GM23248 (cell line): ENCODE results near the gene MAK. TPM values are rescaled to one million over a fixed set of nuclear protein-coding genes. Genes with fewer than 3 reads are reported as not detected.
"Not testable (repeated sequence)": the region's sequence is repeated elsewhere in the genome, so short reads cannot be mapped to it uniquely, and the experiment has no call there.

Experiments used
- DNase-seq: peaks from one replicate; pipeline ENCODE4 v3.0.0-alpha.2; 2015
- H2AFZ ChIP-seq: fragments of 200-600 bp; sonication (generic); 2 replicates; pipeline ENCODE4 v1.6.1; 2016; ENCODE audit warnings: antibody characterized with exemption
- H3F3A ChIP-seq: fragments of 200-600 bp; sonication (generic); 2 replicates; pipeline ENCODE4 v1.6.1; 2016; ENCODE audit warnings: mild to moderate bottlenecking, antibody characterized with exemption, mixed run types; ENCODE audit not compliant: insufficient read depth
- H3K27ac ChIP-seq: fragments of 200-600 bp; sonication (generic); 2 replicates; pipeline ENCODE4 v1.5.1; 2016; ENCODE audit warnings: mild to moderate bottlenecking
- H3K27me3 ChIP-seq: fragments of 200-600 bp; sonication (generic); replicated peaks from 2 replicates; pipeline ENCODE4 v1.6.1; 2016; ENCODE audit warnings: mild to moderate bottlenecking; ENCODE audit not compliant: insufficient read depth
- H3K36me3 ChIP-seq: fragments of 200-600 bp; sonication (generic); 2 replicates; pipeline ENCODE4 v1.6.1; 2016; ENCODE audit warnings: low read depth, mild to moderate bottlenecking
- H3K4me1 ChIP-seq: fragments of 200-600 bp; sonication (generic); 2 replicates; pipeline ENCODE4 v1.6.1; 2016; ENCODE audit warnings: mild to moderate bottlenecking; ENCODE audit not compliant: insufficient read depth
- H3K4me2 ChIP-seq: fragments of 200-600 bp; sonication (generic); one replicate; pipeline ENCODE4 v1.6.1; 2016; ENCODE audit warnings: mild to moderate bottlenecking; ENCODE audit not compliant: unreplicated experiment
- H3K4me3 ChIP-seq: fragments of 200-600 bp; sonication (generic); 2 replicates; pipeline ENCODE4 v1.5.1; 2016; ENCODE audit warnings: mild to moderate bottlenecking
- H3K79me2 ChIP-seq: fragments of 200-600 bp; sonication (generic); 2 replicates; pipeline ENCODE4 v1.6.1; 2016; ENCODE audit warnings: mild to moderate bottlenecking; ENCODE audit not compliant: insufficient read depth
- H3K9ac ChIP-seq: fragments of 200-600 bp; sonication (generic); 2 replicates; pipeline ENCODE4 v1.6.1; 2016; ENCODE audit warnings: mild to moderate bottlenecking
- H3K9me2 ChIP-seq: fragments of 200-600 bp; sonication (generic); 2 replicates; pipeline ENCODE4 v1.6.1; 2016; ENCODE audit warnings: mixed run types, mild to moderate bottlenecking, moderate library complexity; ENCODE audit not compliant: insufficient read depth
- H3K9me3 ChIP-seq: fragments of 200-600 bp; sonication (generic); one replicate; pipeline ENCODE4 v1.6.1; 2017; ENCODE audit warnings: low read depth
- H4K20me1 ChIP-seq: fragments of 200-600 bp; sonication (generic); 2 replicates; pipeline ENCODE4 v1.6.0; 2016; ENCODE audit not compliant: insufficient read depth
- EZH2 ChIP-seq: fragments of 200-600 bp; sonication (generic); IDR thresholded peaks from 2 replicates; pipeline ENCODE4 v1.6.1; 2018; ENCODE audit warnings: antibody characterized with exemption, mild to moderate bottlenecking; ENCODE audit not compliant: insufficient read depth, poor library complexity, severe bottlenecking
- EZH2phosphoT487 ChIP-seq: fragments of 200-600 bp; sonication (generic); IDR thresholded peaks from 2 replicates; pipeline ENCODE4 v1.6.1; 2018; ENCODE audit warnings: antibody characterized with exemption, moderate library complexity, mild to moderate bottlenecking, low read depth; ENCODE audit not compliant: insufficient read depth
- whole genome bisulfite sequencing, 2 experiments: methylation state at CpG; one replicate each; pipeline ENCODE4 v1.1.6; 2015 to 2017; ENCODE audit warnings: low lambda C conversion rate in 2 of 2, low coverage in 1 of 2; ENCODE audit errors: missing lambda C conversion rate in 2 of 2; 5-methylcytosine and 5-hydroxymethylcytosine counted together
- in situ Hi-C: fragments of 300-500 bp; cut with MboI; formaldehyde crosslinking; loops from 2 replicates; pipeline ENCODE4 v1.15.0; 2020
- polyA plus RNA-seq: library from polyadenylated mRNA; unstranded; fragments of >200 nt; fragmentation: Nextera tagmentation; extraction: Ambion mirVana; gene quantifications from 2 replicates; pipeline ENCODE4 v1.2.1, GENCODE V29; 2016
- total RNA-seq: library from RNA; depleted of rRNA; stranded (reverse); fragments of >200 nt; shearing (Covaris generic); gene quantifications from 2 replicates; pipeline ENCODE4 v1.2.3, GENCODE V29; 2014

The MAK gene
- total and polyA plus RNA-seq, 2 experiments from 2014 or later: 0.14 TPM; not detected in 1

- DNase-seq: no peak
- WGBS, 2 experiments: 75 to 82% methylated on average over 6 of the region's 6 CpGs
- TF ChIP-seq EZH2phosphoT487 (no peak), EZH2 (no peak)
Observed at GRCh38 chr6:10743515-10743914, 94.8 kb downstream of the MAK start.

GRCh38 chr6:10742251-10742650 lies 96.1 kb downstream of the MAK start:
- no peak overlapping the region for H3K4me3 ChIP-seq
- H3K9ac ChIP-seq: no peak overlapping the region
- H3K4me1 ChIP-seq: no peaks in the 10 kb centered on the region
- H3K9me2 ChIP-seq: no peaks in the 10 kb centered on the region
- no peaks in the 10 kb centered on the region for H4K20me1 ChIP-seq
- no peak for TF ChIP-seq EZH2
- no peak for TF ChIP-seq EZH2phosphoT487
- H3K9me3 ChIP-seq: no peaks in the 10 kb centered on the region
- H3K36me3 ChIP-seq: no peaks in the 10 kb centered on the region
- peaks cover 13% of the 10 kb centered on the region; the same call in 1 of the 2 replicates for H3F3A ChIP-seq
- no peak for DNase-seq
- H3K27ac ChIP-seq: no peak overlapping the region
- in situ Hi-C loops: no loop called here
- H3K4me2 ChIP-seq: no peak overlapping the region
- H2AFZ ChIP-seq: no peak overlapping the region
- 94 to 95% methylated on average over 12 of the region's 12 CpGs for WGBS, 2 experiments
- peaks cover 16% of the 10 kb centered on the region for H3K79me2 ChIP-seq
- H3K27me3 ChIP-seq: no peaks in the 10 kb centered on the region

More at GRCh38 chr6:10743515-10743914, 94.8 kb downstream of the MAK start:
- H3F3A ChIP-seq: peaks cover 13% of the 10 kb centered on the region; the same call in 1 of the 2 replicates
- H3K27ac ChIP-seq: no peak overlapping the region
- H4K20me1 ChIP-seq: no peaks in the 10 kb centered on the region
- H3K9me3 ChIP-seq: no peaks in the 10 kb centered on the region
- in situ Hi-C loops: no loop called here
- H3K36me3 ChIP-seq: no peaks in the 10 kb centered on the region
- H3K4me3 ChIP-seq: no peak overlapping the region
- H3K79me2 ChIP-seq: peaks cover 12% of the 10 kb centered on the region
- H2AFZ ChIP-seq: no peak overlapping the region
- peaks cover 3% of the 10 kb centered on the region; the same call in 1 of the 2 replicates for H3K4me1 ChIP-seq
- no peaks in the 10 kb centered on the region for H3K9me2 ChIP-seq
- no peaks in the 10 kb centered on the region for H3K27me3 ChIP-seq
- no peak overlapping the region for H3K4me2 ChIP-seq
- H3K9ac ChIP-seq: no peak overlapping the region

- H3K4me2 ChIP-seq, H3K9me3 ChIP-seq, H3K9me2 ChIP-seq, DNase-seq, H2AFZ ChIP-seq, H4K20me1 ChIP-seq, H3K4me1 ChIP-seq, H3K36me3 ChIP-seq, H3K4me3 ChIP-seq, H3K9ac ChIP-seq, H3K27me3 ChIP-seq, in situ Hi-C loops, H3K27ac ChIP-seq: not testable (repeated sequence)
- Histone ChIP-seq H3F3A (peaks cover 12% of the 10 kb centered on the region; the same call in 1 of the 2 replicates), H3K79me2 (peaks cover 22% of the 10 kb centered on the region)
- WGBS, 2 experiments: 75 to 78% methylated on average over 4 of the region's 4 CpGs
Observed at GRCh38 chr6:10741643-10742042, 96.7 kb downstream of the MAK start.

- Histone ChIP-seq H3K9ac (no peak overlapping the region), H3F3A (peaks cover 8% of the 10 kb centered on the region), H4K20me1 (no peaks in the 10 kb centered on the region), H3K27me3 (no peaks in the 10 kb centered on the region), H3K9me2 (no peaks in the 10 kb centered on the region), H3K27ac (no peak overlapping the region), H3K36me3 (no peaks in the 10 kb centered on the region), H3K4me1 (peaks cover 5% of the 10 kb centered on the region), H3K79me2 (peaks cover 29% of the 10 kb centered on the region), H2AFZ (no peak overlapping the region), H3K4me2 (no peak overlapping the region), H3K4me3 (no peak overlapping the region), H3K9me3 (no peaks in the 10 kb centered on the region)
- no peak for DNase-seq
- TF ChIP-seq EZH2: no peak
- TF ChIP-seq EZH2phosphoT487: no peak
- in situ Hi-C loops: no loop called here
Observed at GRCh38 chr6:10740061-10740460, 98.3 kb downstream of the MAK start.

GRCh38 chr6:10736731-10737130 lies 101.6 kb downstream of the MAK start:
- no peak for DNase-seq
- Histone ChIP-seq H3K4me1 (peaks cover 15% of the 10 kb centered on the region), H3K4me2 (no peak overlapping the region), H3K9ac (no peak overlapping the region), H3K36me3 (peaks cover 13% of the 10 kb centered on the region; the same call in 1 of the 2 replicates), H2AFZ (no peak overlapping the region), H3F3A (peaks cover 33% of the 10 kb centered on the region), H3K9me2 (no peaks in the 10 kb centered on the region), H3K27me3 (no peaks in the 10 kb centered on the region), H3K4me3 (no peak overlapping the region), H3K79me2 (peaks cover 29% of the 10 kb centered on the region), H3K9me3 (no peaks in the 10 kb centered on the region), H3K27ac (no peak overlapping the region), H4K20me1 (no peaks in the 10 kb centered on the region)
- TF ChIP-seq EZH2phosphoT487: no peak
- no peak for TF ChIP-seq EZH2
- 13 to 20% methylated on average over 2 of the region's 2 CpGs for WGBS, 2 experiments
- in situ Hi-C loops: no loop called here
